Stimulated activated CD8-positive, alpha-beta memory T cell treated with anti-CD3 and anti-CD28 coated beads, Interleukin-7, amount 100 ng/mL, for 48 hours (primary cell): ENCODE results near the gene SPHK1.
"Not testable (repeated sequence)": the region's sequence is repeated elsewhere in the genome, so short reads cannot be mapped to it uniquely, and the experiment has no call there.

Experiments used
- DNase-seq, 2 donors: peaks; one replicate each; pipeline ENCODE4 v3.0.0-alpha.2; 2020; ENCODE audit warnings: low read depth in 1 of 2; ENCODE audit errors: extremely low read depth in 1 of 2

SPHK1 gene

DNA sequence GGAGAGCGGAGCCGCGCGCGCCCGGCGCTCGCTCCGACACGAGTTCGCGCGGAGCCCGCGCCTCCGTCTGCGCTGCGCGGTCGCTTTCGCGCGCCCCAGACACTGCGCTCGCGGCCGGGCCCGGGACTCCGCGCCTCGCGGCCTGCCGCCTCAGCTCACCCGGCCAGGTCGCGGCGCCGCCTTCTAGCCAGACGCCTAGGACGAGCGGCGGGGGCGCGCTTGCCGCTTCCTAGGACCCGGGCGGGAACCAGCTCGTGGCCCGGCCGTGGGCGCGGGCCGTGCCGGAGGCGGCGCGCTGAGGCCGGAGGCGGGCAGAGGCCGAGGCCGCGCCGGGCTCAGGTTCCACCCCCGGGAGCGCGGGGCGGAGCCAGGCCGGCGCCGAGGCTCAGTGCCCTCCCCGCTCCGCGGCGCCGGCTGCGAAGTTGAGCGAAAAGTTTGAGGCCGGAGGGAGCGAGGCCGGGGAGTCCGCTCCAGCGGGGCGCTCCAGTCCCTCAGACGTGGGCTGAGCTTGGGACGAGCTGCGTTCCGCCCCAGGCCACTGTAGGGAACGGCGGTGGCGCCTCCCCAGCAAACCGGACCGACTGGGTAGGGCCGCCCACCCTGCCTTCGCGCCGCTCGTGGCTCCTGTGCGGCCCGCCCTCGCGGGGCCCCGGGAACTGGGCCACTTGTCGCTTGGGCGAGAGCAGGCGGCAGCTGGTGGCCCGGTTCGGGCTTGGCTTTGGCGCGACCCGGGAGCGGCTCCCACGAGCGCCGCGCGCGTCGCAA is at the start of gene SPHK1:
SPHK1 (plus strand) TSS at position 388 of the 765 bp plus-strand sequence. CDS start 1,036 bp downstream, outside the sequence.
- peak; percentile 47 to 55 for DNase-seq

- DNase-seq, result no peak
Measured at GRCh38 chr17:76335716-76336381, 48.6 kb upstream of the SPHK1 start.

- no peak for DNase-seq
Measured at GRCh38 chr17:76336756-76337412, 47.5 kb upstream of the SPHK1 start.

DNA sequence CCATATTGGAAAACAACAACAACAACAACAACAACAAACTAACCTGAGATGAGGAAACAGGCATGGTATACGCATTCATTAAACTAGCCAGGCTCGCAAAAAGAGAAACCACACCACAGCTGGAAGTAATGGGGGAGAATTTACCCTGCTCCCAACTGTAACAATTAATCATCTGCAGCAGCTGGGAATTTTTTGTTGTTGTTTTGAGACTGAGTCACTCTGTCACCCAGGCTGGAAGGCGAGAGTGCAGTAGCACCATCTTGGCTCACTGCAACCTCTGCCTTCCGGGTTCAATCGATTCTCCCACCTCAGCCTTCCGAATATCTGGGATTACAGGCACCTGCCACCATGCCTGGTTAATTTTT is 47.0 kb upstream of the SPHK1 start:
- no peak for DNase-seq

DNA sequence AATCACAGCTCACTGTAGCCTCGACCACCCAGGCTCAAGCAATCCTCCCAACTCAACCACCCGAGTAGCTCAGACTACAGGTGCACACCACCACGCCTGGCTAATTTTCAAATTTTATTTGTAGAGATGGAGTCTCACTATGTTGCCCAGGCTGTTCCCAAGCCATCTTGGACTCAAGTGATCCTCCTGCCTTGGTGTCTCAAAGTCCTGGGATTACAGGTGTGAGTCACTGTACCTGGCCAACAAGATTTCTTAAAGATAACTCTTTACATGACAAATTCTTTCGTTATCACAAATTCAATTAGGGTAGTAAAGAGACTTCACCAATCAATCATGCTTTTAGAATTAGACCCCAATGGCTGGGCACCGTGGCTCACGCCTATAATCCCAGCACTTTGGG is 43.1 kb upstream of the SPHK1 start:
- no peak for DNase-seq

DNA sequence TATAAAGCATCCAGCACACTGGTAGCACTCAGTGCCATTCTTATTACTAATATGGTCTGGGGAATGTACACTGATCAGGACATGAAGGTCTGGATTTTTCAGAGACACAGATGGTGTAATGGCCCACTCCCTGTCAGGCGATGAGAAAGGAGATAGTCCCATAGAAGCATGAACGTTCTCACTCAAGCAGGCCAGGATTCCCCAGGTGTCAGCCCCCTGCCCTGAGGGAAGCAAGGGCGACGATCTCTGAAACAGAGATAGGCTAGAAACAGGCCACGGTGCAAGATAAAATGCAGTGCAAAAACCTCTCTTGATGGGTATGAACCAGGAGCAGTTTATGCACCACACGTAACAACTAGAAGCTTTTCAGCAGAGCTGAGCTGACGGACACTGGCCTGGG is 41.3 kb upstream of the SPHK1 start:
- DNase-seq, result no peak

- DNase-seq, result no peak
Measured at GRCh38 chr17:76345377-76345974, 38.9 kb upstream of the SPHK1 start.

- DNase-seq, result not testable (repeated sequence)
Measured at GRCh38 chr17:76346936-76347335, 37.5 kb upstream of the SPHK1 start.

- DNase-seq, result no peak
Measured at GRCh38 chr17:76350463-76350862, 33.9 kb upstream of the SPHK1 start.

- no peak for DNase-seq
Measured at GRCh38 chr17:76351526-76352071, 32.8 kb upstream of the SPHK1 start.

- peak in 1 of 2 donors; percentile 2 for DNase-seq
Measured at GRCh38 chr17:76353004-76353598, 31.3 kb upstream of the SPHK1 start.

- peak; percentile 66 to 70 for DNase-seq
Measured at GRCh38 chr17:76353599-76354316, 30.7 kb upstream of the SPHK1 start, which contains the start of gene PRPSAP1. Gene PRPSAP1, minus strand, starts transcription at chr17:76353916. Its CDS starts 213 bp downstream, at chr17:76353703.

GRCh38 chr17:76354317-76354729 is 30.1 kb upstream of the SPHK1 start:
- no peak for DNase-seq

- DNase-seq, result no peak
Measured at GRCh38 chr17:76354747-76355310, 29.6 kb upstream of the SPHK1 start.

DNA sequence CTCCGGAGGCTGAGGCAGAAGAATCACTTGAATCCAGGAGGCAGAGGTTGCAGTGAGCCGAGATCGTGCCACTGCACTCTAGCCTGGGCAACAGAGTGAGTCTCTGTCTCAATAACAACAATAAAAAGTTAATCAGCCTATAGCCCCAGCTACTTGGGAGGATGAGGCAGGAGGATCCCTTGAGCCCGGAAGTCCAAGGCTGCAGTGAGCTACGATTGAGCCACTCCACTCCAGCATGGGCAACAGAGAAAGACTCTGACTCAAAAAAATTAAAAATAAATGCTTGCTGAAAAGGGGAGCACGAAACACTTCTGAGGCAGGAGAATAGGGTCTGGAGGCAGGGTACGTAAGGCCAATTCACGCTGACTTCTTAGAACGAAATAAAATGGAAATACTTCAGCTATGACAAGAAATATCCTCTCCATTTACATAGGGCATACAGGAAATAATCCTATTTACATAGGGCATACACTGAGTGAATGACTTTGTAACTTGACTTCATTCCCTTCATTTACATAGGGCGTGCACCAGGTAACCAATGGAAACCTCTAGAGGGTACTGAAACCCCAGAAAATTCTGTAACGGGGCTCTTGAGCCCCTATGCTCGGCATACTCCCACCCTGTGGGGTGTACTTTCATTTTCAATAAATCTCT is 27.5 kb upstream of the SPHK1 start:
- DNase-seq, result no peak

- no peak for DNase-seq
Measured at GRCh38 chr17:76357597-76358158, 26.7 kb upstream of the SPHK1 start.

DNA sequence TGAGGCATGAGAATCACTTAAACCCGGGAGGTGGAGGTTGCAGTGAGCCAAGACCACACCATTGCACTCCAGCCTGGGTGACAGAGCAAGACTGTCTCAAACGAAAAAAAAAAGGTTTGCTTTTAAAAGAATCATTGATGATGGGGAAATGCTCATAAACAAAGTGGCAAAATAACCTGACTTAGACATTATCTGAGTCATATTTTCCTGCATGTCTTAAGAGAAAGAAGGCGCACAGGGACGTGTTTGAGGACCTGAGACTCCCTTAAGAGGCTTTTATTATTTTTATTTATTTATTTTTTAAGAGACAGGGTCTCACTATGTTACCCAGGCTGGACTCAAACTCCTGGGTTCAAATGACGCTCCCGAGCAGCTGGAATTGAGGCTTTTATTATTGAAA is 25.0 kb upstream of the SPHK1 start:
- no peak for DNase-seq

DNA sequence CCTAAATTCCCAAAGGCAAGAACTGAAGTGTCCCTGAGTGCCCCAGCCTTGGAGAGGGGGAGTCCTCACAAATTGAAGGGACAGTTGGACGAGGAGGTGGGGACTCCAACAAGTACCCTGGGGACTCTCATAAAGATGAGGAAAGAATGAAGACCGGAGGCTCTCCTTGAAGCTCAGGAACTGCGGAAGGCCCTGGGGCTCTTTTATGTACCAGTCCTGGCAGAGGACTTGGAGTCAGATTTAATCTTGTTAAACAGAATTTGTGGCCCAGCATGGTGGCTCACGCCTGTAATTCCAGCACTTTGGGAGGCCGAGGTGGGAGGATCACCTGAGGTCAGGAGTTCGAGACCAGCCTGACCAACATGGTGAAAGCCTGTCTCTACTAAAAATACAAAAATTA is 24.6 kb upstream of the SPHK1 start:
- DNase-seq, result not testable (repeated sequence)

GRCh38 chr17:76360461-76360860 is 23.9 kb upstream of the SPHK1 start:
- no peak for DNase-seq
